Neural crest cell (in vitro differentiated cells): ENCODE results near the gene EID2B. TPM values are rescaled to one million over a fixed set of nuclear protein-coding genes. Genes with fewer than 3 reads are reported as not detected.

Source experiments
- DNase-seq: peaks from one replicate; pipeline ENCODE4 v3.0.0; 2021; ENCODE audit warnings: low read depth, mixed read lengths, low spot score
- H3K27ac Mint-ChIP-seq: one replicate; pipeline ENCODE4 v1.8.0; 2021; ENCODE audit warnings: mild to moderate bottlenecking, mixed read lengths; ENCODE audit not compliant: unreplicated experiment
- H3K27me3 Mint-ChIP-seq: 2 replicates; pipeline ENCODE4 v1.8.0; 2021; ENCODE audit warnings: low read depth, mild to moderate bottlenecking, mixed read lengths
- H3K36me3 Mint-ChIP-seq: 2 replicates; pipeline ENCODE4 v1.8.0; 2021; ENCODE audit warnings: low read depth, mild to moderate bottlenecking, mixed read lengths
- H3K4me1 Mint-ChIP-seq: 2 replicates; pipeline ENCODE4 v1.8.0; 2021; ENCODE audit warnings: mixed read lengths
- H3K4me3 Mint-ChIP-seq: one replicate; pipeline ENCODE4 v1.8.0; 2021; ENCODE audit warnings: mild to moderate bottlenecking, mixed read lengths
- H3K9me3 Mint-ChIP-seq: 2 replicates; pipeline ENCODE4 v1.8.0; 2021; ENCODE audit warnings: mixed read lengths
- CTCF ChIP-seq: fragments of 200-600 bp; sonication (generic); conservative IDR thresholded peaks from 2 replicates; pipeline ENCODE4 v1.5.0; 2021; ENCODE audit warnings: antibody characterized with exemption, mild to moderate bottlenecking
- total RNA-seq: library from RNA; stranded (reverse); gene quantifications from 2 replicates; pipeline ENCODE4 v1.2.1, GENCODE V29; 2021

The EID2B gene
- total RNA-seq, 1 donor from 2014 or later = 7.7 TPM

GRCh38 chr19:39481229-39481545 is 51.5 kb downstream of the EID2B start:
- H3K27ac Mint-ChIP-seq = peak overlapping the region; percentile 97
- no peaks in the 10 kb centered on the region for H3K9me3 Mint-ChIP-seq
- DNase-seq = no peak
- H3K4me3 Mint-ChIP-seq = peak overlapping the region; percentile 93
- no peak for TF ChIP-seq CTCF
- H3K36me3 Mint-ChIP-seq = peaks cover 5% of the 10 kb centered on the region
- peaks cover 23% of the 10 kb centered on the region for H3K4me1 Mint-ChIP-seq
- no peaks in the 10 kb centered on the region for H3K27me3 Mint-ChIP-seq

Other genes with a start within 250 kb of the EID2B start
- gene IFNL1, start 236.4 kb downstream of the EID2B start, total RNA-seq = not detected in 2 replicates
- 4.9 and 5.1 TPM in 2 replicates for gene LRFN1, start 212.0 kb downstream of the EID2B start, total RNA-seq
- 0.65 TPM in 1 of 2 replicates, not detected in the other for gene GMFG, start 196.8 kb downstream of the EID2B start, total RNA-seq
- gene SAMD4B, start 190.4 kb downstream of the EID2B start, total RNA-seq = 158 and 164 TPM in 2 replicates
- gene PAF1, start 141.7 kb downstream of the EID2B start, total RNA-seq = 62.9 and 67.3 TPM in 2 replicates
- gene MED29, start 141.5 kb downstream of the EID2B start, total RNA-seq = 37.3 and 40.3 TPM in 2 replicates
- 4.0 TPM in 2 replicates for gene ZFP36, start 126.0 kb downstream of the EID2B start, total RNA-seq
- gene PLEKHG2, start 120.2 kb downstream of the EID2B start, total RNA-seq = 120 and 135 TPM in 2 replicates
- gene RPS16, start 96.9 kb downstream of the EID2B start, total RNA-seq = 2,020 and 2,116 TPM in 2 replicates
- gene SUPT5H, start 87.3 kb downstream of the EID2B start, total RNA-seq = 129 and 140 TPM in 2 replicates
- 118 and 121 TPM in 2 replicates for gene TIMM50, start 52.0 kb downstream of the EID2B start, total RNA-seq
- 17.9 and 22.3 TPM in 2 replicates for gene DLL3, start 33.9 kb downstream of the EID2B start, total RNA-seq
- gene SELENOV, start 17.7 kb downstream of the EID2B start, total RNA-seq = not detected in 2 replicates
- 28.0 and 30.8 TPM in 2 replicates for gene EID2, start 7.3 kb upstream of the EID2B start, total RNA-seq
- gene LGALS13, start 69.7 kb upstream of the EID2B start, total RNA-seq = not detected in 2 replicates
- not detected in 2 replicates for gene LGALS16, start 123.1 kb upstream of the EID2B start, total RNA-seq
- gene LGALS14, start 171.6 kb upstream of the EID2B start, total RNA-seq = not detected in 2 replicates
- gene CLC, start 205.2 kb upstream of the EID2B start, total RNA-seq = not detected in 2 replicates
- not detected in 2 replicates for gene LEUTX, start 246.0 kb upstream of the EID2B start, total RNA-seq